GM21786 (cell line): ENCODE measurements around the gene HMHB1.
A peak's percentile ranks its signal among the peaks of the same experiment; 100 is the strongest.

ENCODE experiments used
- ATAC-seq: cut with Tn5 transposase; IDR thresholded peaks from one replicate; pipeline ENCODE4 v1.9.1; 2021; ENCODE audit not compliant: unreplicated experiment

Gene HMHB1

GRCh38 chr5:143812085-143812705 is at the start of gene HMHB1:
HMHB1 (plus strand) TSS chr5:143812161.
- ATAC-seq, result peak; percentile 53

- ATAC-seq, result no peak
These were observed 49.2 kb upstream of the HMHB1 start for GRCh38 chr5:143762636-143763220.

GRCh38 chr5:143767162-143767561 is 44.8 kb upstream of the HMHB1 start:
- ATAC-seq, result no peak

- ATAC-seq, result no peak
These were observed 42.8 kb upstream of the HMHB1 start for GRCh38 chr5:143769026-143769786.

GRCh38 chr5:143770450-143770849 is 41.5 kb upstream of the HMHB1 start:
- no peak for ATAC-seq

GRCh38 chr5:143771189-143771588 is 40.8 kb upstream of the HMHB1 start:
- ATAC-seq, result no peak

GRCh38 chr5:143771602-143772001 is 40.4 kb upstream of the HMHB1 start:
- no peak for ATAC-seq

GRCh38 chr5:143772621-143773020 is 39.3 kb upstream of the HMHB1 start:
- ATAC-seq, result no peak

GRCh38 chr5:143775258-143775657 is 36.7 kb upstream of the HMHB1 start:
- ATAC-seq, result no peak

- ATAC-seq, result no peak
These were observed 35.0 kb upstream of the HMHB1 start for GRCh38 chr5:143776951-143777350.

- ATAC-seq, result no peak
These were observed 32.5 kb upstream of the HMHB1 start for GRCh38 chr5:143779506-143779905.

- no peak for ATAC-seq
These were observed 29.9 kb upstream of the HMHB1 start for GRCh38 chr5:143781993-143782520.

GRCh38 chr5:143782588-143783386 is 29.2 kb upstream of the HMHB1 start:
- no peak for ATAC-seq

GRCh38 chr5:143788401-143788800 is 23.6 kb upstream of the HMHB1 start:
- ATAC-seq, result no peak

GRCh38 chr5:143790457-143791112 is 21.4 kb upstream of the HMHB1 start:
- ATAC-seq, result no peak

GRCh38 chr5:143791848-143792731 is 19.9 kb upstream of the HMHB1 start:
- peak; percentile 71 for ATAC-seq

GRCh38 chr5:143793249-143793648 is 18.7 kb upstream of the HMHB1 start:
- no peak for ATAC-seq

- ATAC-seq, result no peak
These were observed 15.8 kb upstream of the HMHB1 start for GRCh38 chr5:143796125-143796524.

GRCh38 chr5:143796753-143797152 is 15.2 kb upstream of the HMHB1 start:
- ATAC-seq, result no peak

- ATAC-seq, result no peak
These were observed 11.2 kb upstream of the HMHB1 start for GRCh38 chr5:143800715-143801114.
